Ishikawa (cell line): Measurements from ENCODE around the gene PTMS.
A peak's percentile ranks its signal among the peaks of the same experiment; 100 is the strongest.

Source experiments
- CEBPB ChIP-seq: IDR thresholded peaks from 2 replicates; pipeline ENCODE4 v1.6.1; 2012
- CREB1 ChIP-seq: IDR thresholded peaks from 2 replicates; pipeline ENCODE4 v1.6.1; 2012; ENCODE audit warnings: low read depth
- EGR1 ChIP-seq: IDR thresholded peaks from 2 replicates; pipeline ENCODE4 v1.6.1; 2012
- EP300 ChIP-seq: IDR thresholded peaks from 2 replicates; pipeline ENCODE4 v1.6.1; 2012; ENCODE audit warnings: borderline replicate concordance
- FOXM1 ChIP-seq: IDR thresholded peaks from 2 replicates; pipeline ENCODE4 v1.6.1; 2012; ENCODE audit warnings: low read depth, borderline replicate concordance
- NFIC ChIP-seq: IDR thresholded peaks from 2 replicates; pipeline ENCODE4 v1.6.1; 2012
- RAD21 ChIP-seq: IDR thresholded peaks from 2 replicates; pipeline ENCODE4 v1.6.1; 2012; ENCODE audit warnings: low read depth
- TAF1 ChIP-seq: IDR thresholded peaks from 2 replicates; pipeline ENCODE4 v1.6.1; 2012; ENCODE audit warnings: low read depth, mild to moderate bottlenecking
- TCF12 ChIP-seq: IDR thresholded peaks from 2 replicates; pipeline ENCODE4 v1.6.1; 2012; ENCODE audit warnings: low read depth
- TEAD4 ChIP-seq: IDR thresholded peaks from 2 replicates; pipeline ENCODE4 v1.6.1; 2012
- YY1 ChIP-seq: IDR thresholded peaks from 2 replicates; pipeline ENCODE4 v1.6.1; 2012; ENCODE audit warnings: low read depth
- ZBTB7A ChIP-seq: IDR thresholded peaks from 2 replicates; pipeline ENCODE4 v1.6.1; 2012; ENCODE audit warnings: low read depth
- TF ChIP-seq, protein P1 (sequence below): IDR thresholded peaks from 2 replicates; pipeline ENCODE4 v1.6.1; 2012; ENCODE audit warnings: low read depth, mild to moderate bottlenecking
- TF ChIP-seq, protein P2 (sequence below): IDR thresholded peaks from 2 replicates; pipeline ENCODE4 v1.6.1; 2012
- TF ChIP-seq, protein P3 (sequence below): IDR thresholded peaks from 2 replicates; pipeline ENCODE4 v1.6.1; 2012

PTMS gene

DNA sequence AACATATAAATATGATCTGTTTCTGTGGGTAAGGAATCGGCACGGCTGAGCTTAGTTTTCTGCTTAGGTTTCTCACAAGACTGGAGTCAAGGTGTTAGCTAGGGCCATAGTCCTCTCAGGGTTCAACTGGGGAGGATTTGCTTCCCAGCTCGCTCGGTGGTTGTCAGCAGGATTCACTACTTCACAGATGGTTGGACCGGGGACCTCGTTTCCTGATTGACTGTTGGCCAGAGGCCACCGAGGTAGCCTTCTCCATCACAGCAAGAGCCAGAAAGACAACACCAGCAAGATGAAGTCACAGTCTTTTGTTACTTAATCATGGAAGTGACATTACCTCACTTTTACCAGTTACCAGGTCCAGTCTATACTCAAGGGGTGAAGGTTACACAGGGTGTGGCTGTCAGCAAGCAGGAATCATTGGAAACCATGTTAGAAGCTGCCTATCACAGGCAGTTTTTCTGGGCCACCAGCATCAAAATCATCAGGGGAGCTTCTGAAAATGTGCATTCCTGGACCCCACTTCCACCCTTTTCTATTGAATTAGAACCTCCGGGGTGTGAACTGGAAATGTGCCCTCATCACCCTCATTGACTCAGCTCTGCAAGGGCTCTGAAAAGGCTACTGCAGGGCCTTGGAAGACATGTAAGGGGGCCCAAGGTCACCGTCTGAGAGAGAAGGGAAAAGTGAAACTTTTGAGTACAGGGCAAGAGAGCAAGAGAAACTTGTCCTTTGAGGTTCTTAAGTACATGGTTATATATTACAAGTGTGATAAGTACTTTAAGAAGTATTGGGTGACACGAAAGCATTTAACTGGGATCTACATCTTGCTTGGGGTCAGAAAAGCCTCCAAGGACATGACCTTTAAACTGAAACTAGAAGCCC lies 31.4 kb upstream of the PTMS start:
- TF ChIP-seq, protein P1, sequence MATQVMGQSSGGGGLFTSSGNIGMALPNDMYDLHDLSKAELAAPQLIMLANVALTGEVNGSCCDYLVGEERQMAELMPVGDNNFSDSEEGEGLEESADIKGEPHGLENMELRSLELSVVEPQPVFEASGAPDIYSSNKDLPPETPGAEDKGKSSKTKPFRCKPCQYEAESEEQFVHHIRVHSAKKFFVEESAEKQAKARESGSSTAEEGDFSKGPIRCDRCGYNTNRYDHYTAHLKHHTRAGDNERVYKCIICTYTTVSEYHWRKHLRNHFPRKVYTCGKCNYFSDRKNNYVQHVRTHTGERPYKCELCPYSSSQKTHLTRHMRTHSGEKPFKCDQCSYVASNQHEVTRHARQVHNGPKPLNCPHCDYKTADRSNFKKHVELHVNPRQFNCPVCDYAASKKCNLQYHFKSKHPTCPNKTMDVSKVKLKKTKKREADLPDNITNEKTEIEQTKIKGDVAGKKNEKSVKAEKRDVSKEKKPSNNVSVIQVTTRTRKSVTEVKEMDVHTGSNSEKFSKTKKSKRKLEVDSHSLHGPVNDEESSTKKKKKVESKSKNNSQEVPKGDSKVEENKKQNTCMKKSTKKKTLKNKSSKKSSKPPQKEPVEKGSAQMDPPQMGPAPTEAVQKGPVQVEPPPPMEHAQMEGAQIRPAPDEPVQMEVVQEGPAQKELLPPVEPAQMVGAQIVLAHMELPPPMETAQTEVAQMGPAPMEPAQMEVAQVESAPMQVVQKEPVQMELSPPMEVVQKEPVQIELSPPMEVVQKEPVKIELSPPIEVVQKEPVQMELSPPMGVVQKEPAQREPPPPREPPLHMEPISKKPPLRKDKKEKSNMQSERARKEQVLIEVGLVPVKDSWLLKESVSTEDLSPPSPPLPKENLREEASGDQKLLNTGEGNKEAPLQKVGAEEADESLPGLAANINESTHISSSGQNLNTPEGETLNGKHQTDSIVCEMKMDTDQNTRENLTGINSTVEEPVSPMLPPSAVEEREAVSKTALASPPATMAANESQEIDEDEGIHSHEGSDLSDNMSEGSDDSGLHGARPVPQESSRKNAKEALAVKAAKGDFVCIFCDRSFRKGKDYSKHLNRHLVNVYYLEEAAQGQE = no peak
- TF ChIP-seq YY1 = no peak
- TF ChIP-seq ZBTB7A = no peak
- TF ChIP-seq RAD21 = no peak
- no peak for TF ChIP-seq TEAD4
- no peak for TF ChIP-seq NFIC
- no peak for TF ChIP-seq EP300
- TF ChIP-seq TCF12 = no peak
- TF ChIP-seq, protein P2, sequence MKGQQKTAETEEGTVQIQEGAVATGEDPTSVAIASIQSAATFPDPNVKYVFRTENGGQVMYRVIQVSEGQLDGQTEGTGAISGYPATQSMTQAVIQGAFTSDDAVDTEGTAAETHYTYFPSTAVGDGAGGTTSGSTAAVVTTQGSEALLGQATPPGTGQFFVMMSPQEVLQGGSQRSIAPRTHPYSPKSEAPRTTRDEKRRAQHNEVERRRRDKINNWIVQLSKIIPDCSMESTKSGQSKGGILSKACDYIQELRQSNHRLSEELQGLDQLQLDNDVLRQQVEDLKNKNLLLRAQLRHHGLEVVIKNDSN = no peak

DNA sequence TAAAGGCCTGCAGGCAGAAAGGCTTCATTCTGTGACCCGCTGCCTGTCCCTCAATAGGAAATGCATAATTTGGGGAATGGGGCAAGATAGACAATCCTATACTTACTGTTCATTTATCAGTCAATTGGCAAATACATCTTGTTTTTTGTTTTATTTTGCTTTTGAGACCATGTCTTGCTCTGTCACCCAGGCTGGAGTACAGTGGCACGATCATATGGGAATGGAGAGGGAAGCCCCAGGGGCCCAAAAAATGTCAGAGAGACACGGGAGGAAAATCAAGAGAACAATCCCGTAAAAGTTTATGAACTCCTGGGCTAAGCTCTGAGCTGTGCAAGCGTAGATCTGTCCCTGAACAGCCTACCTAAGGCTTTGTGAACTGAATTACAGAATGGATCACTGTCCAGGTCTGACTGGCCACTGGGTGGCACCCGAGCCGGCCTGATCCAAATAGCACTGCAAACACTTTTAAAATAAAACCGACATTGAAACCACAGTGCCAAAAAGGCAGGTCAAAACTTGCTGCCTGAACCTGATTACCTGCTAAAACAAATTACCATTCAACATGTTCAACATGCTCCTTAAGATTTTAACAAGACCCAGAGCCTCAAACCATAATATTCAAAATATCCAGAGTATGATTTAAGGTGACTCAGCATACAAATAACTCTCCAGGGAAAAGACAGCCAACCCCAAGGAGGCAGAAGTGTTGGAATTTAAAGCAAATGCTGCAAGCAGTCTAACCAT lies 30.5 kb upstream of the PTMS start:
- TF ChIP-seq CEBPB (no peak), RAD21 (peak; percentile 86), NFIC (0 out of 2 replicates have a peak, but pooled peaks have one; percentile 11)

DNA sequence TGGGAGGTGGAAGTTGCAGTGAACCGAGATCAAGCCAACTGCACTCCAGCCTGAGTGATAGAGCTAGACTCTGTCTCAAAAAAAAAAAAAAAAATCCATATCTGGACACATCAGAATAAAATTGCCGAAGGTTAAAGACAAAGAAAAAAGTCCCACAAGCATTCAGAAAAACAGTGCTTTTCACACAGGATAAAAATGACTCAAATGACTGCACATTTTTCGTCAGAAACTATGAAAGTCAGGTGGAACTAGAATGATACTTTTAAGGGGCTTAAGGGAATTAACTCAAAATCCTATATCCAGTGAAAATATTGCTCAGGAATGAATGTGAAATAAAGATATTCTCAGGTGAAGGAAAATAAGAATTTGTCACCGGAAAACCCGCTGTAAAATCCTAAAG lies 29.4 kb upstream of the PTMS start:
- TF ChIP-seq RAD21 (no peak), NFIC (no peak), TEAD4 (no peak), EGR1 (no peak), CREB1 (no peak)

DNA sequence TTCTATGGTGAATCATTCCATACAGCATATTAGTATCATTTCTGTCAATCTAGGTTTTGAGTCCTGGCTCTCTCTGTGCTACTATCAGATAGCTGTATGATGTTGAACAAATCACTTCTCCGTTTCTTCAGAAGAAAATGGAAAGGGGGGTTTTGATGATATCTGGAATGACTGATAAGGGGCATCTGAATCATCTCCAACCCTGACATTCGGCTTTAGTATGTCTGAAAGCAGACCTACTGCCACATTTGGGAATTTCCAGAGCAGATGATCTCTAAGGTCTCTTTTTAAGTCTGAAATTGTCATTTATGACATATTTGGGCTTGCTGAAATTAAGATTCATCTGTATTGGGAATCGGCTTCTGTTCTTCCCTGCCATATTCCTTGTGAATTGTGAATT lies 23.3 kb upstream of the PTMS start:
- no peak for TF ChIP-seq FOXM1
- TF ChIP-seq CREB1 = no peak
- no peak for TF ChIP-seq EGR1
- TF ChIP-seq NFIC = no peak
- TF ChIP-seq YY1 = no peak
- TF ChIP-seq, protein P2 = no peak
- no peak for TF ChIP-seq TEAD4
- TF ChIP-seq, protein P1 = no peak
- no peak for TF ChIP-seq ZBTB7A

DNA sequence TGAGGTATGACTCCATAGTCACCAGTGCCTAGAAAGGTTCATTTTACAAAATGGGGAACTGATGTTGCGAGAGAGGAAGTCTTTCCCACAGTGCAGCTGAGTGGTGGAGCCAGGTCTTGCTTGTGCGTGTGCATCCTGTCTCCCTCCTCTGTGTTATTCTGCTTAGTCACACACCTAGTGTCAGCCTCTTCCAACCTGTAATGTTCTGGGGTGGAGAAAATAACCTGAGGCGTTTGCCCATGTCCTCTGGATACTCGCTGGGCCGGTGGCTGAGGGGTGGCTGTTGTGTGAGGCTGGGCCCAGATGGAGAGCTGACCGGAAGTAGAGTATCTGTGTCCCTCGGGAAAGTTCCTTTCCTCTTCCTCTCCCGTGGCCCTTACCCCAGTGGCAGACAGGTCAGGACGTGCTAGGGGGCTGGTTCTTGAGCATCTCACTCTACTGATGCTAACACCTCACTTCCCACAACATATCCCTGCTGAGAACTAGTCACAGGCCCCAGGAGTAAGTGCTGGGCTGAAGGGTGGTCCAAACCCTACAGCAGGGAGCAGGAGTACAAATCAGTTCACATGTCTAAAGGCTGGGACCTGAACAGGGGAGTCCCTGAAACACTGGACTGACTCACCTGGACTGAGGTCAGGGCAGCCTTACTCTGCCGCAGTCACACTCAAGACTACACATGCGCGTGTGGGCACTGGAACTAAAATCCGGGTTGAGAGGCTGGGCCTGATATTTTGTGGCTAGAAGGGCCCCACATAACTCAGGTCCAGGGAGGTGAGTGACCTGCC lies 20.2 kb upstream of the PTMS start:
- TF ChIP-seq CEBPB (no peak), TAF1 (no peak)
- TF ChIP-seq, protein P2 = no peak

DNA sequence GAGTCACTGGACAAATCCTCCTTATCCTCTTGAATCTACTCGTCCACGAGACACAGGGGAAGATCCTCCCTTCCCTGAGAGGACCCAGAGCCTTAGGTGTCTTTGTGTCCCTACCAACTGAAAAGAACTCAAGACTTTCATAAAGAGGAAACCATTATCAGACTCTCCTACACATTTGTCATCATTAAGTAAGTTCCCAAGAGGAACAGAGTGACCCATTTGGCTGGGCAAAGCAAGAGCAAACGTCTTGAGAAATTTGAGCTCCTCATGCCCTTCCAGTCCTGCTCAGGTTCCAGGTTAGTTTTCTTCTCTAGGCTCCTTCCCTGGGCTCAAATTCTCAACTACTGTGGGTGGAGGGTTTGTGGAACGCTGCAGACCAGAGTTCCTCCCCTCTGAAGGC lies 18.9 kb upstream of the PTMS start:
- TF ChIP-seq CREB1 = no peak
- no peak for TF ChIP-seq RAD21
- TF ChIP-seq NFIC = no peak
- TF ChIP-seq CEBPB = no peak
- no peak for TF ChIP-seq TEAD4
- TF ChIP-seq, protein P3, sequence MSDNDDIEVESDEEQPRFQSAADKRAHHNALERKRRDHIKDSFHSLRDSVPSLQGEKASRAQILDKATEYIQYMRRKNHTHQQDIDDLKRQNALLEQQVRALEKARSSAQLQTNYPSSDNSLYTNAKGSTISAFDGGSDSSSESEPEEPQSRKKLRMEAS = no peak
- no peak for TF ChIP-seq EP300
- TF ChIP-seq ZBTB7A = no peak
- TF ChIP-seq EGR1 = no peak
